ENCODE data around the gene ATP1B1.
A peak's percentile ranks its signal among the peaks of the same experiment; 100 is the strongest.

ATP1B1 gene

GRCh38 chr1:169106095-169106920 is at the start of gene ATP1B1:
ATP1B1 (plus strand) TSS chr1:169106690; CDS start chr1:169106830, 140 bp downstream.
- Mint-ChIP-seq H3K27me3 (no peaks in the 10 kb centered on the region), H3K27ac (ENCODE audit: low read depth) (peak within 1 kb of the TSS; percentile 49), H3K4me3 (peak within 1 kb of the TSS; percentile 81), H3K4me1 (peaks cover 22% of the 10 kb centered on the region), H3K36me3 (ENCODE audit: insufficient read depth) (peaks cover 6% of the 10 kb centered on the region), H3K9me3 (no peaks in the 10 kb centered on the region)
- ATAC-seq (replicated peaks; ENCODE audit: extremely low read depth, poor library complexity, severe bottlenecking): peak; percentile 93
- DNase-seq (ENCODE audit: low spot score in 2 of 2): peak; percentile 64 to 69

DNA sequence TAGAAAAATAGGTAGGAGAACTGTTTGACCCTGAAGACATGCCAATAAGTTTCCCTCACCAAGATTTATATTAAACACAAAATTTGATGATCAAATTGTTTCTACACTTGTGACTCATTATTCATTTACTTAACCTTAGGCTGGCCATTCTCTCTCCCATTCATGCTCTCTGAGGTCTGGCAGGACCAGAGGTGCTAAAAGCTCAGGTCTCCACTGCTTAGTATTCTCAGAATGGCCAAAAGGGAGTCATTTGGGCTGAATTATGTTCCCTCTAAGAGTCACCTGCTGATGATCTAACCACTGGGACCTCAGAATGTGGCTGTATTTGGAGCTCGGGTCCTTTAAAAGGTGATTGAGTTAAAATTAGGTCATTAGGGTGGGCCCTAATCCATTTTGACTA is 47.1 kb upstream of the ATP1B1 start:
- no peaks in the 10 kb centered on the region for H3K9me3 Mint-ChIP-seq
- no peak for DNase-seq (ENCODE audit: low spot score in 2 of 2)
- H3K4me1 Mint-ChIP-seq: peaks cover 5% of the 10 kb centered on the region
- H3K36me3 Mint-ChIP-seq (ENCODE audit: insufficient read depth): no peaks in the 10 kb centered on the region
- H3K27ac Mint-ChIP-seq (ENCODE audit: low read depth): no peak overlapping the region
- no peak for ATAC-seq (replicated peaks; ENCODE audit: extremely low read depth, poor library complexity, severe bottlenecking)
- peaks cover 16% of the 10 kb centered on the region for H3K27me3 Mint-ChIP-seq
- no peak overlapping the region for H3K4me3 Mint-ChIP-seq

- ATAC-seq (replicated peaks; ENCODE audit: extremely low read depth, poor library complexity, severe bottlenecking): no peak
- no peak for DNase-seq (ENCODE audit: low spot score in 2 of 2)
- Mint-ChIP-seq H3K36me3 (ENCODE audit: insufficient read depth) (no peaks in the 10 kb centered on the region), H3K4me3 (no peak overlapping the region), H3K9me3 (no peaks in the 10 kb centered on the region), H3K27ac (ENCODE audit: low read depth) (no peak overlapping the region), H3K27me3 (peaks cover 8% of the 10 kb centered on the region), H3K4me1 (peaks cover 5% of the 10 kb centered on the region)
Measured at GRCh38 chr1:169060043-169060722, 46.3 kb upstream of the ATP1B1 start.

DNA sequence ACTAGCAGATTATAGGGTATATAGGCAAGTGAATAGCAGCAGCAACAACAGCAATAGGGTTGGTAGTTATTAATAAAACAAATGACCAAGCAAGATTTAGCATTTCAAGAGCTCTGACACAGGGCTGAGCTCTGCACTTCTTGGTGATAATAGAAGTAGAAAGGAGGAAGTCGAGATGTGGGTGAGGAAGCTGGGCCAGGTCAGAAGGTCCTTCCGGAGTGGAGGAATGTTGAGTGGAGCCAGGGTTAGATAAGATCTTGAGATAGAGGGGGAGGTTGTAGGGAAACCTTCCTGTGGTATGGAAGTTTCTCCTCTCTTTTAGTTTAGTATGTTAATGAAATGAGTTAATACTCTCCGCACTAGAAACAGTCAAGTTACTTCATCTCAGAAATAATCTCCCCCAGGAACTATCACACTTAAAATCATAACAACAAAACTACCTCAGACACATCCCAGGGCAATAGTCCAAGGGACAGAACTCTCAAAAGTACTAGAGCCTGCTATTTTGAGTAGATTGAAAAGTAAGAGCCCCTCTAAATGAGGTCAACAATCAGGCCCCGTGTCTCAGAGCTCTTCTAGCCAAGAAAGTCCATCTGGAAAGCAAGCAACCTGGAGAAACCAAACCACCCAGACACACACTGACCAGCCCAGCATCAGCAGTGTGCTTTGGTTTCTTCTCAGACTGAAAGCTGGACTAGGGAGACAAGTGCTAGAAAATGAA is 45.4 kb upstream of the ATP1B1 start:
- no peaks in the 10 kb centered on the region for H3K27me3 Mint-ChIP-seq
- ATAC-seq (replicated peaks; ENCODE audit: extremely low read depth, poor library complexity, severe bottlenecking): no peak
- no peaks in the 10 kb centered on the region for H3K36me3 Mint-ChIP-seq (ENCODE audit: insufficient read depth)
- H3K4me3 Mint-ChIP-seq: no peak overlapping the region
- DNase-seq (ENCODE audit: low spot score in 2 of 2): no peak
- H3K9me3 Mint-ChIP-seq: no peaks in the 10 kb centered on the region
- H3K4me1 Mint-ChIP-seq: no peaks in the 10 kb centered on the region
- no peak overlapping the region for H3K27ac Mint-ChIP-seq (ENCODE audit: low read depth)

DNA sequence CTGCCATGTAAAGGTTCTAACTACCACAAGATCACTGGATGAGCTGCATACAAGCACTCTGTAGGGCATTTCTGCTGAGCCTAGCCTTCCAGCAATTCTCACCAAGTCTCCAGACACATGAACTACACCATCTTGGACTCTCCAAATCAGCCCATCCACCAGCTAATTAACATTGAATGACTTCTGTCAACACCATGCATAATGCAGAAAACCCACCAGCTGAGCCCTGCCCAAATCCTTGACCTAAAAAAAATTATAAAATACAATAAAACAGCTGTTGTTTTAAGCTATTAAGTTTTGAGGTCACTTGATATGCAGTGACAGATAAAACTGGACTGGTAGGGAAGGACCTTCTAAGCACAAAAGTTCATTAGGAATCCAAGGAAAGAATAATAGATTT is 44.3 kb upstream of the ATP1B1 start:
- Mint-ChIP-seq H3K36me3 (ENCODE audit: insufficient read depth) (no peaks in the 10 kb centered on the region), H3K9me3 (peaks cover 5% of the 10 kb centered on the region), H3K27ac (ENCODE audit: low read depth) (no peak overlapping the region), H3K4me3 (no peak overlapping the region), H3K27me3 (no peaks in the 10 kb centered on the region), H3K4me1 (no peaks in the 10 kb centered on the region)
- ATAC-seq (replicated peaks; ENCODE audit: extremely low read depth, poor library complexity, severe bottlenecking) (no peak), DNase-seq (ENCODE audit: low spot score in 2 of 2) (no peak)

GRCh38 chr1:169064103-169064502 is 42.4 kb upstream of the ATP1B1 start:
- H3K4me3 Mint-ChIP-seq: no peak overlapping the region
- H3K4me1 Mint-ChIP-seq: no peaks in the 10 kb centered on the region
- no peak for ATAC-seq (replicated peaks; ENCODE audit: extremely low read depth, poor library complexity, severe bottlenecking)
- no peaks in the 10 kb centered on the region for H3K36me3 Mint-ChIP-seq (ENCODE audit: insufficient read depth)
- DNase-seq (ENCODE audit: low spot score in 2 of 2): no peak
- H3K9me3 Mint-ChIP-seq: peaks cover 5% of the 10 kb centered on the region
- H3K27me3 Mint-ChIP-seq: no peaks in the 10 kb centered on the region
- H3K27ac Mint-ChIP-seq (ENCODE audit: low read depth): no peak overlapping the region

DNA sequence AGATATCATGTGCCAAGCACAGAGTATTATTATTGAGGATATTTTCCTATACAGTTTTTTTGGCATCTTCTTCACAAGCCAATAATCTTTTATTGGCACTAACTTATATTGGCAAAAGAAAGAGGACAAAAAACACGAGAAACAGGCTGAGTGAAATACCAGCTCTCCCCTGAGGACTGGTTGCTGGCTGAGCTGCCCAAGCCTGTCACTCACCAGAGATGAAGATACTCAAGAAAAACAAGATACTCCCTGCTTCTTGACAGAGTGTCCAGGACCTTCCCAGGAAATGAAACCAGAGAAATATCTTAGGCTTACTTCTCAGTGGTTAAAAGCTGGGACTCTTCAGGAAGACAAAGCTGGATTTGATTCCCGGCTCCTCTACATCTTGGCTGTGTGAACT is 35.9 kb upstream of the ATP1B1 start:
- H3K9me3 Mint-ChIP-seq: peaks cover 5% of the 10 kb centered on the region
- no peaks in the 10 kb centered on the region for H3K36me3 Mint-ChIP-seq (ENCODE audit: insufficient read depth)

GRCh38 chr1:169070958-169071357 is 35.5 kb upstream of the ATP1B1 start:
- Mint-ChIP-seq H3K36me3 (ENCODE audit: insufficient read depth) (no peaks in the 10 kb centered on the region), H3K27ac (ENCODE audit: low read depth) (no peak overlapping the region), H3K9me3 (peaks cover 5% of the 10 kb centered on the region), H3K4me1 (no peaks in the 10 kb centered on the region), H3K4me3 (no peak overlapping the region), H3K27me3 (peaks cover 12% of the 10 kb centered on the region)
- DNase-seq (ENCODE audit: low spot score in 2 of 2): no peak
- no peak for ATAC-seq (replicated peaks; ENCODE audit: extremely low read depth, poor library complexity, severe bottlenecking)

More for the DNA sequence above, 35.9 kb upstream of the ATP1B1 start:
- Mint-ChIP-seq H3K27me3 (peaks cover 12% of the 10 kb centered on the region), H3K4me1 (no peaks in the 10 kb centered on the region), H3K4me3 (no peak overlapping the region), H3K27ac (ENCODE audit: low read depth) (no peak overlapping the region)
- ATAC-seq (replicated peaks; ENCODE audit: extremely low read depth, poor library complexity, severe bottlenecking) (no peak), DNase-seq (ENCODE audit: low spot score in 2 of 2) (no peak)

GRCh38 chr1:169072945-169073725 is 33.4 kb upstream of the ATP1B1 start:
- DNase-seq (ENCODE audit: low spot score in 2 of 2): no peak
- no peaks in the 10 kb centered on the region for H3K36me3 Mint-ChIP-seq (ENCODE audit: insufficient read depth)
- H3K4me1 Mint-ChIP-seq: no peaks in the 10 kb centered on the region
- no peaks in the 10 kb centered on the region for H3K9me3 Mint-ChIP-seq
- H3K27me3 Mint-ChIP-seq: peaks cover 12% of the 10 kb centered on the region
- ATAC-seq (replicated peaks; ENCODE audit: extremely low read depth, poor library complexity, severe bottlenecking): no peak
- no peak overlapping the region for H3K27ac Mint-ChIP-seq (ENCODE audit: low read depth)
- H3K4me3 Mint-ChIP-seq: no peak overlapping the region

- ATAC-seq (replicated peaks; ENCODE audit: extremely low read depth, poor library complexity, severe bottlenecking) (no peak), DNase-seq (ENCODE audit: low spot score in 2 of 2) (no peak)
- no peak overlapping the region for H3K27ac Mint-ChIP-seq (ENCODE audit: low read depth)
- peaks cover 3% of the 10 kb centered on the region for H3K27me3 Mint-ChIP-seq
- no peak overlapping the region for H3K4me3 Mint-ChIP-seq
- no peaks in the 10 kb centered on the region for H3K36me3 Mint-ChIP-seq (ENCODE audit: insufficient read depth)
- no peaks in the 10 kb centered on the region for H3K9me3 Mint-ChIP-seq
- no peaks in the 10 kb centered on the region for H3K4me1 Mint-ChIP-seq
Measured at GRCh38 chr1:169078163-169078883, 28.2 kb upstream of the ATP1B1 start.

DNA sequence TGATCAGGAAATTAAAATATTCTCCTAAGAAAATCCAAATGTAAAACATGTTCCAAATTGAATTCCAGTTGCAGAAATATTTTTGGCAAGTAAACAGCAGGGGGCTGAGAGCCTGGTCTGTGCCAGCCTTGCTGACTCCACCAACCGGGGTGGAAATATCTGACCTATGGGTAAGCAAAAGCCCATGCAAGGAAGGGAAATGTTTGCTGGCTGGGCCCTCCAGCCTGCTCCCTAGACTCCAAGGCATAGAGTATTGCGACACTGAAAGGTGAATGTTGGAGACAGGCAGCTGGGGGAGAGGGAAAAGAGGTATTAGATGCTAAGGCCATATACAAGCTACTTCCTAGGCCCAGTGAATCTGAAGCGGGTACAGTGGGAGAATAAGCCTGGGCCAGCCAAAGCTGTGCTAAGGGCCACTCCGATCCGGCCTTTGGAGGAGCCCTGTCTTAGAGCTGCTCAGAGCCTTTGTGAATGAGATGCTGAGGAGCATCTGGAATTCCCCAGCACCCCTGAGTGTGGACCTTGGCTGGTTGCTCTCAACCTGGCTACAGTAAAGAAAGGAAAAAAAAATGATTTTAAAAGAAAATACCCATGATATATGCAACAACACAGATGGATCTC is 24.9 kb upstream of the ATP1B1 start:
- Mint-ChIP-seq H3K27ac (ENCODE audit: low read depth) (no peak overlapping the region), H3K4me3 (no peak overlapping the region), H3K9me3 (no peaks in the 10 kb centered on the region), H3K36me3 (ENCODE audit: insufficient read depth) (no peaks in the 10 kb centered on the region), H3K27me3 (no peaks in the 10 kb centered on the region), H3K4me1 (peaks cover 2% of the 10 kb centered on the region)
- no peak for ATAC-seq (replicated peaks; ENCODE audit: extremely low read depth, poor library complexity, severe bottlenecking)
- no peak for DNase-seq (ENCODE audit: low spot score in 2 of 2)

Data from central memory CD8-positive, alpha-beta T cell (primary cell).